ENCODE results near the gene PLA2G2E.

The PLA2G2E gene

DNA sequence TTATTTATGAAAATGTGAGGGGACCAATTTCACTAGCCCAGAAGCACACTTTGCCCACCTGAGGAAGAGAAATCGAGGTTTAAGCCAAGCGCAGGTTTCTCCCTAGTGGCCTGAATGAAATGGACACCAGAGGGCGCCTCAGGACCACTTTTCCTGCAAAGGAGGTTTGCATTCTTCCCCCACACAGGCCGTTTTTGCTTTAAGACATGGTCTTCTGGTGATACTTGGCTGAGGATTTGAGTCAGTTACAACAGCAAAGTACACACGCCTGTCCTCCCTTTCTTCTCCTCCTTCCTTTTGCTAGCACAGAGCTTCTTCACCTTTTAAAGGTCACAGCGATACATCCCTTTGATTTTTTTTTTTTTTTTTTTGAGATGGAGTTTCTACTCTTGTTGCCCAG is 5.4 kb downstream of the PLA2G2E start:
- Mint-ChIP-seq H3K27me3 (ENCODE audit: low read depth) (no peaks in the 10 kb centered on the region), H3K36me3 (ENCODE audit: low read depth) (no peaks in the 10 kb centered on the region), H3K4me3 (no peak overlapping the region), H3K27ac (no peak overlapping the region), H3K4me1 (ENCODE audit: low read depth) (peaks cover 2% of the 10 kb centered on the region), H3K9me3 (no peaks in the 10 kb centered on the region)

GRCh38 chr1:19910650-19911049 is 12.8 kb downstream of the PLA2G2E start:
- no peaks in the 10 kb centered on the region for H3K9me3 Mint-ChIP-seq
- H3K27me3 Mint-ChIP-seq (ENCODE audit: low read depth) = no peaks in the 10 kb centered on the region
- no peak overlapping the region for H3K4me3 Mint-ChIP-seq
- H3K36me3 Mint-ChIP-seq (ENCODE audit: low read depth) = peaks cover 36% of the 10 kb centered on the region
- H3K27ac Mint-ChIP-seq = no peak overlapping the region
- no peaks in the 10 kb centered on the region for H3K4me1 Mint-ChIP-seq (ENCODE audit: low read depth)

GRCh38 chr1:19909971-19910370 is 13.4 kb downstream of the PLA2G2E start:
- Mint-ChIP-seq H3K27ac (no peak overlapping the region), H3K9me3 (no peaks in the 10 kb centered on the region), H3K36me3 (ENCODE audit: low read depth) (peaks cover 38% of the 10 kb centered on the region), H3K4me3 (no peak overlapping the region), H3K27me3 (ENCODE audit: low read depth) (no peaks in the 10 kb centered on the region), H3K4me1 (ENCODE audit: low read depth) (no peaks in the 10 kb centered on the region)

- Mint-ChIP-seq H3K36me3 (ENCODE audit: low read depth) (peaks cover 44% of the 10 kb centered on the region), H3K27ac (no peak overlapping the region)
Observed at GRCh38 chr1:19909392-19909791, 14.0 kb downstream of the PLA2G2E start.

DNA sequence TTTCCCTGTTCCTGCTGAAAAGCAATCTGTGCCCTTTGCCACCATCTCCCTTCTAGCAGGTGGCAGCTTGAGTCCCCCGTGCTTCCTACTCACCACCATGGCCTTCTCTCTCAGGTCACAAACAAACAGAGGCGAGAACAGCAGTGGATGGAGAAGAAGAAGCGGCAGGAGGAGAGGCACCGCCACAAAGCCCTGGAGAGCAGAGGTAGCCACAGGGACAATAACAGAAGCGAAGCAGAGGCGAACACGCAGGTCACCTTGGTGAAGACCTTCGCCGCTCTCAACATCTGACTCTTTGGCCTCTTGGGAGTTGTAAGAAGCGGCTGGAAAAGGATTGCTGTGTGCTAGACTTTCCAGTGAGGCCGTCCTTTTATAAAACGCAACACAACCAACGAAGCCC is 16.0 kb downstream of the PLA2G2E start:
- peaks cover 53% of the 10 kb centered on the region for H3K36me3 Mint-ChIP-seq (ENCODE audit: low read depth)
- no peaks in the 10 kb centered on the region for H3K9me3 Mint-ChIP-seq
- no peaks in the 10 kb centered on the region for H3K27me3 Mint-ChIP-seq (ENCODE audit: low read depth)
- no peak overlapping the region for H3K27ac Mint-ChIP-seq
- no peak overlapping the region for H3K4me3 Mint-ChIP-seq
- no peaks in the 10 kb centered on the region for H3K4me1 Mint-ChIP-seq (ENCODE audit: low read depth)

More at GRCh38 chr1:19909392-19909791, 14.0 kb downstream of the PLA2G2E start:
- Mint-ChIP-seq H3K4me3 (no peak overlapping the region), H3K4me1 (ENCODE audit: low read depth) (no peaks in the 10 kb centered on the region), H3K9me3 (no peaks in the 10 kb centered on the region), H3K27me3 (ENCODE audit: low read depth) (no peaks in the 10 kb centered on the region)

GRCh38 chr1:19903621-19904020 is 19.8 kb downstream of the PLA2G2E start:
- Mint-ChIP-seq H3K4me1 (ENCODE audit: low read depth) (no peaks in the 10 kb centered on the region), H3K4me3 (no peak overlapping the region), H3K36me3 (ENCODE audit: low read depth) (peaks cover 56% of the 10 kb centered on the region), H3K27ac (no peak overlapping the region), H3K27me3 (ENCODE audit: low read depth) (no peaks in the 10 kb centered on the region), H3K9me3 (peaks cover 5% of the 10 kb centered on the region)

- Mint-ChIP-seq H3K9me3 (peaks cover 5% of the 10 kb centered on the region), H3K27ac (no peak overlapping the region), H3K36me3 (ENCODE audit: low read depth) (peaks cover 52% of the 10 kb centered on the region), H3K4me3 (no peak overlapping the region), H3K27me3 (ENCODE audit: low read depth) (no peaks in the 10 kb centered on the region), H3K4me1 (ENCODE audit: low read depth) (no peaks in the 10 kb centered on the region)
Observed at GRCh38 chr1:19901653-19902052, 21.8 kb downstream of the PLA2G2E start.

DNA sequence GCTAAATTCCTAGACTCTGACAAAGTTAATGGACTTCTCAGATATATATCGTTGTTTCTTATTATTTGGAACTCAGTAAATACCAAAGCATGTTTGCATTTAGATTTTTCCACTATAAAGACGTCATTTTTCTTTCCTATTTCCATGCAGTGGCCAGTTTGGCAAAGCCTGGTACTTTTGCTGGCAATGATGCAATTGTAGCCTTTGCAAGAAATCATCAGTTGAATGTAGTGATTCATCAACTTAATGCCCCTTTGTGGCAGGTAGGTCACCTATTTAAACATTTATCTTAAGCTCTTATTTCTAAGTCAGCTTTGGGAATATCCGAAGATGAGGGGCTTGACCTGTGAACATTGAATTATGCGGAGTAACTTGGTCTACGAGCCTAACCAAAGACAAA is 29.2 kb downstream of the PLA2G2E start:
- Mint-ChIP-seq H3K4me1 (ENCODE audit: low read depth) (peaks cover 9% of the 10 kb centered on the region), H3K27me3 (ENCODE audit: low read depth) (no peaks in the 10 kb centered on the region), H3K9me3 (no peaks in the 10 kb centered on the region), H3K36me3 (ENCODE audit: low read depth) (peaks cover 45% of the 10 kb centered on the region), H3K27ac (no peak overlapping the region), H3K4me3 (no peak overlapping the region)

GRCh38 chr1:19893687-19894086 is 29.7 kb downstream of the PLA2G2E start:
- Mint-ChIP-seq H3K9me3 (no peaks in the 10 kb centered on the region), H3K27ac (peak overlapping the region; percentile 14), H3K4me1 (ENCODE audit: low read depth) (peaks cover 9% of the 10 kb centered on the region), H3K27me3 (ENCODE audit: low read depth) (no peaks in the 10 kb centered on the region), H3K36me3 (ENCODE audit: low read depth) (peaks cover 39% of the 10 kb centered on the region), H3K4me3 (no peak overlapping the region)

DNA sequence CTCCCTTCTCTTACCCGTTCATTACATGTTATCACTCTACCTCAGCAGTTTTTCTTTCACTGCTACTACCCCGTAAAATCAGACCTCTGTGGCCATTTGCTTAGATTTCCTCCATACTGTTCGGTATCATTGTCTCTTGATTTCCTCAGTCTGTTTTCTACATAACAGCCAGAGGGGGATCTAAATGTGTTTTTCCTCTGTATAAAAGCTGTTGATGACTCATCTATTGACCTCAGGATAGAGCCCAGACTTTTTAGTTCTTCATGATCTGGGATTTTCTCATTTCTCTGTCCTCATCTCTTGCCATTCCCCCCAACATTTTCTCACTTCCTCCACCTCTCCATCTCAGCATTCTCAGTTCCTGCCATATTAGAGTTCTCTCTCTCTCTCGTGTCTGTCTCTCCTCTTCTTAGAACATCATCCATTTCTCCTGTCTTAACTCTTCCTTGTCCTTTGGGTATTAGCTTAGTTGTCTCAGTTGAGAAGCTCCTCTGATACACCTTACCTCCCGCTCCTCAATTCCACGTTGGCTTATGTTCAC is 30.7 kb downstream of the PLA2G2E start:
- Mint-ChIP-seq H3K4me3 (no peak overlapping the region), H3K27ac (no peak overlapping the region), H3K36me3 (ENCODE audit: low read depth) (peaks cover 39% of the 10 kb centered on the region)

DNA sequence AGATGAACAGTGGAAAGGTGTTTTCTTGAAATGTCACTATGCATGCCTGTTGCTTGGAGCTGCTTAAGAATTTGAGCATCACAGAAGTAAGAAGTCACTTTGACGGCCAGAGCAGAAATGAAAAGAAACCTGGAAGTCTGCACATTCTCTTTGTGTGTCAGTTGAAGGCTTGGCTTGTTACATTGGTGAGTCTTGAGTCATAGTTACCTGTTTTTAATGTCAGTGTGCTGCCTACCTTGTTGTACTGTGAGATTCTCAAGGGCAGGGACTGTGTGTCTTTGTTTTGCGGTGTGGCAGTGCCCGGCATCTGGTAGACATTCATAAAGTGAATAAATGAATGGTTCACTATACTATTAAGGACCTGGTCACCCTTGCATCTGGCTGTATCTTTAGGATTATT is 31.3 kb downstream of the PLA2G2E start:
- peaks cover 33% of the 10 kb centered on the region for H3K36me3 Mint-ChIP-seq (ENCODE audit: low read depth)
- peaks cover 14% of the 10 kb centered on the region for H3K4me1 Mint-ChIP-seq (ENCODE audit: low read depth)
- H3K4me3 Mint-ChIP-seq = no peak overlapping the region
- no peaks in the 10 kb centered on the region for H3K9me3 Mint-ChIP-seq
- H3K27me3 Mint-ChIP-seq (ENCODE audit: low read depth) = no peaks in the 10 kb centered on the region
- no peak overlapping the region for H3K27ac Mint-ChIP-seq

More for the DNA sequence above, 30.7 kb downstream of the PLA2G2E start:
- Mint-ChIP-seq H3K27me3 (ENCODE audit: low read depth) (no peaks in the 10 kb centered on the region), H3K9me3 (no peaks in the 10 kb centered on the region), H3K4me1 (ENCODE audit: low read depth) (peaks cover 14% of the 10 kb centered on the region)

- Mint-ChIP-seq H3K4me1 (ENCODE audit: low read depth) (peaks cover 25% of the 10 kb centered on the region), H3K27ac (no peak overlapping the region), H3K27me3 (ENCODE audit: low read depth) (no peaks in the 10 kb centered on the region), H3K4me3 (no peak overlapping the region), H3K9me3 (no peaks in the 10 kb centered on the region), H3K36me3 (ENCODE audit: low read depth) (peaks cover 31% of the 10 kb centered on the region)
Observed at GRCh38 chr1:19889656-19890055, 33.8 kb downstream of the PLA2G2E start.

- Mint-ChIP-seq H3K4me1 (ENCODE audit: low read depth) (peaks cover 38% of the 10 kb centered on the region), H3K27ac (no peak overlapping the region), H3K36me3 (ENCODE audit: low read depth) (peaks cover 26% of the 10 kb centered on the region)
Observed at GRCh38 chr1:19888112-19888511, 35.3 kb downstream of the PLA2G2E start.

GRCh38 chr1:19885821-19886220 is 37.6 kb downstream of the PLA2G2E start:
- peaks cover 40% of the 10 kb centered on the region for H3K4me1 Mint-ChIP-seq (ENCODE audit: low read depth)

More at GRCh38 chr1:19888112-19888511, 35.3 kb downstream of the PLA2G2E start:
- H3K9me3 Mint-ChIP-seq = no peaks in the 10 kb centered on the region
- H3K4me3 Mint-ChIP-seq = no peak overlapping the region
- no peaks in the 10 kb centered on the region for H3K27me3 Mint-ChIP-seq (ENCODE audit: low read depth)

DNA sequence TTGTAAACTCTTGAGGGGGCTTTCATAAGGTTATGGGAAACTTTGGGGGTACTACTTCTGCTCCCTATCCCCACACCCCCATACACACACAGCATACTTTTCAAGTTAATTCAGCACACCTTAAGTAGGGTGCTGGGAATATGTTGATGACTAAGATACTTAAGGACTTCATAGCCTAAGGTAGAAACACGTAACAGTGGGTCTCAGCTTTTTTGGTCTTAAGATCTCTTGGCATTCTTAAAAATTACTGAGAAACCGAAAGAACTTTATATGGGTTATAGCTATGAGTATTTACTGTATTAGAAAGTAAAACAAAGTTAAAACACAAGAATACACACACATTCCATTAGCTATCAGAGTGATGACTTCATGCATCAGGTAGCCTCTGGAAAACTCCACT is 39.1 kb downstream of the PLA2G2E start:
- H3K4me3 Mint-ChIP-seq = no peak overlapping the region
- peaks cover 36% of the 10 kb centered on the region for H3K4me1 Mint-ChIP-seq (ENCODE audit: low read depth)
- peaks cover 8% of the 10 kb centered on the region for H3K27me3 Mint-ChIP-seq (ENCODE audit: low read depth)
- no peak overlapping the region for H3K27ac Mint-ChIP-seq
- H3K9me3 Mint-ChIP-seq = peaks cover 3% of the 10 kb centered on the region
- H3K36me3 Mint-ChIP-seq (ENCODE audit: low read depth) = peaks cover 9% of the 10 kb centered on the region

More at GRCh38 chr1:19885821-19886220, 37.6 kb downstream of the PLA2G2E start:
- peaks cover 3% of the 10 kb centered on the region for H3K9me3 Mint-ChIP-seq
- peaks cover 2% of the 10 kb centered on the region for H3K27me3 Mint-ChIP-seq (ENCODE audit: low read depth)
- no peak overlapping the region for H3K27ac Mint-ChIP-seq
- no peak overlapping the region for H3K4me3 Mint-ChIP-seq
- peaks cover 13% of the 10 kb centered on the region for H3K36me3 Mint-ChIP-seq (ENCODE audit: low read depth)

All from T-helper 1 cell treated with Interleukin-12 subunit alpha and Interleukin-12 subunit beta and Interleukin-4 antibody, amounts not matched to agents 30 μg/mL and 1 μg/mL, for 36 hours (primary cell).